ENCODE data around the gene LRIT2.

Gene LRIT2

GRCh38 chr10:84198206-84198915 is 27.0 kb downstream of the LRIT2 start:
- Histone ChIP-seq H3K4me3 (ENCODE audit: low read length) (no peak overlapping the region), H3K9ac (ENCODE audit: low read length) (no peak overlapping the region), H3K9me3 (ENCODE audit: insufficient read depth, low read length) (no peaks in the 10 kb centered on the region), H3K27me3 (ENCODE audit: low read depth, low read length) (no peaks in the 10 kb centered on the region), H2AFZ (ENCODE audit: low read depth, low read length) (no peak overlapping the region), H3K4me1 (ENCODE audit: low read length) (peaks cover 18% of the 10 kb centered on the region), H3K4me2 (ENCODE audit: low read length) (no peak overlapping the region), H3K36me3 (replicated peaks; ENCODE audit: low read depth, low read length) (no peaks in the 10 kb centered on the region), H4K20me1 (ENCODE audit: insufficient read depth, low read length) (no peaks in the 10 kb centered on the region), H3K27ac (ENCODE audit: low read length) (no peak overlapping the region), H3K79me2 (ENCODE audit: low read length) (no peaks in the 10 kb centered on the region)
- TF ChIP-seq EZH2phosphoT487 (IDR thresholded peaks at IDR 0.05; ENCODE audit: low read depth) (no peak), CTCF (IDR thresholded peaks at IDR 0.05; ENCODE audit: low read depth, low read length) (no peak)

- H3K4me2 ChIP-seq (ENCODE audit: low read length): no peak overlapping the region
- no peak overlapping the region for H2AFZ ChIP-seq (ENCODE audit: low read depth, low read length)
- H3K36me3 ChIP-seq (replicated peaks; ENCODE audit: low read depth, low read length): no peaks in the 10 kb centered on the region
- no peaks in the 10 kb centered on the region for H3K79me2 ChIP-seq (ENCODE audit: low read length)
- H3K27ac ChIP-seq (ENCODE audit: low read length): no peak overlapping the region
- peaks cover 18% of the 10 kb centered on the region for H3K4me1 ChIP-seq (ENCODE audit: low read length)
- H3K27me3 ChIP-seq (ENCODE audit: low read depth, low read length): no peaks in the 10 kb centered on the region
- H3K9me3 ChIP-seq (ENCODE audit: insufficient read depth, low read length): no peaks in the 10 kb centered on the region
- H3K4me3 ChIP-seq (ENCODE audit: low read length): no peak overlapping the region
- TF ChIP-seq EZH2phosphoT487 (IDR thresholded peaks at IDR 0.05; ENCODE audit: low read depth) (no peak), CTCF (IDR thresholded peaks at IDR 0.05; ENCODE audit: low read depth, low read length) (no peak)
- no peak overlapping the region for H3K9ac ChIP-seq (ENCODE audit: low read length)
- H4K20me1 ChIP-seq (ENCODE audit: insufficient read depth, low read length): no peaks in the 10 kb centered on the region
Observed at GRCh38 chr10:84197643-84198042, 27.7 kb downstream of the LRIT2 start.

GRCh38 chr10:84196941-84197340 is 28.4 kb downstream of the LRIT2 start:
- TF ChIP-seq EZH2phosphoT487 (IDR thresholded peaks at IDR 0.05; ENCODE audit: low read depth): no peak
- TF ChIP-seq CTCF (IDR thresholded peaks at IDR 0.05; ENCODE audit: low read depth, low read length): no peak
- H3K36me3 ChIP-seq (replicated peaks; ENCODE audit: low read depth, low read length): no peaks in the 10 kb centered on the region
- no peaks in the 10 kb centered on the region for H3K79me2 ChIP-seq (ENCODE audit: low read length)
- no peak overlapping the region for H3K9ac ChIP-seq (ENCODE audit: low read length)
- H4K20me1 ChIP-seq (ENCODE audit: insufficient read depth, low read length): no peaks in the 10 kb centered on the region
- H2AFZ ChIP-seq (ENCODE audit: low read depth, low read length): no peak overlapping the region
- no peaks in the 10 kb centered on the region for H3K9me3 ChIP-seq (ENCODE audit: insufficient read depth, low read length)
- peaks cover 18% of the 10 kb centered on the region for H3K4me1 ChIP-seq (ENCODE audit: low read length)
- no peak overlapping the region for H3K27ac ChIP-seq (ENCODE audit: low read length)
- H3K27me3 ChIP-seq (ENCODE audit: low read depth, low read length): no peaks in the 10 kb centered on the region
- no peak overlapping the region for H3K4me3 ChIP-seq (ENCODE audit: low read length)
- no peak overlapping the region for H3K4me2 ChIP-seq (ENCODE audit: low read length)

- Histone ChIP-seq H2AFZ (ENCODE audit: low read depth, low read length) (no peak overlapping the region), H3K79me2 (ENCODE audit: low read length) (no peaks in the 10 kb centered on the region), H3K4me2 (ENCODE audit: low read length) (no peak overlapping the region), H3K27me3 (ENCODE audit: low read depth, low read length) (no peaks in the 10 kb centered on the region), H3K4me1 (ENCODE audit: low read length) (peaks cover 11% of the 10 kb centered on the region), H3K27ac (ENCODE audit: low read length) (no peak overlapping the region), H3K9me3 (ENCODE audit: insufficient read depth, low read length) (no peaks in the 10 kb centered on the region), H3K4me3 (ENCODE audit: low read length) (no peak overlapping the region), H3K36me3 (replicated peaks; ENCODE audit: low read depth, low read length) (no peaks in the 10 kb centered on the region), H4K20me1 (ENCODE audit: insufficient read depth, low read length) (no peaks in the 10 kb centered on the region), H3K9ac (ENCODE audit: low read length) (no peak overlapping the region)
- no peak for TF ChIP-seq CTCF (IDR thresholded peaks at IDR 0.05; ENCODE audit: low read depth, low read length)
- no peak for TF ChIP-seq EZH2phosphoT487 (IDR thresholded peaks at IDR 0.05; ENCODE audit: low read depth)
Observed at GRCh38 chr10:84196083-84196482, 29.3 kb downstream of the LRIT2 start.

Measured in OCI-LY3 (cell line).